ENCODE results near the gene SCFD2. TPM values are rescaled to one million over a fixed set of nuclear protein-coding genes. Genes with fewer than 3 reads are reported as not detected.

SCFD2 gene
- total and polyA plus RNA-seq, 4 donors = 5.2 to 28.7 (median 16.4) TPM

DNA sequence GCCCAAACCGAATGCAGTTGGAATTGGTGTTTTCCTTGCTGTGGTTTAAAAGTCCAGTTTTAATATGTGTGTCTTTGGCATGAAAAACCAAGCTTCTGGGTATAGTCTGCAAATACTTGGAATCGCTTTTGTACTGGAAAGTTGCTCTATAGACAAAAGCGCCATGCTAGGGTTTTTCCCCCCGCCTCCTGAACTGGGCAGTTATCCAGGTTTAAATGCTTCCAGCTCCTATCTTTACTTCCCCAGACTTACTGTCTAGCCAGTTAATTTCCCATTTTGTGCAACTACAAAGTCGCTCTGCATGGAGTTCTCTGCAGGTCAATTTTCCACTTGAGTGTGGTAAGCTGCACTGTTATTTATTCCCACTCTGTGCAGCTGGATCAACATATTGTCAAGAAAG lies 501.1 kb downstream of the SCFD2 start:
- Histone ChIP-seq H3K9ac (ENCODE audit: insufficient read depth in 1 of 2, low read length in 2 of 2) (no peak overlapping the region), H3K9me3 (ENCODE audit: control insufficient read depth in 4 of 4, insufficient read depth in 3 of 4, low read length in 3 of 4) (no peaks in the 10 kb centered on the region), H3K4me3 (no peak overlapping the region), H3K27ac (ENCODE audit: low read depth in 1 of 2, low read length in 1 of 2) (no peak overlapping the region), H3K36me3 (ENCODE audit: control insufficient read depth in 4 of 4, insufficient read depth in 4 of 4, low read length in 4 of 4) (peaks cover 0 to 21% (median 7%) of the 10 kb centered on the region in 4 donors), H3K27me3 (ENCODE audit: control insufficient read depth in 3 of 3, insufficient read depth in 3 of 3, low read length in 2 of 3) (no peaks in the 10 kb centered on the region), H3K4me1 (ENCODE audit: control insufficient read depth in 5 of 5, insufficient read depth in 5 of 5, low read length in 5 of 5) (peaks cover 11 to 71% (median 31%) of the 10 kb centered on the region in 5 donors)
- peak; percentile 84 to 95 (median 94) for DNase-seq
- ATAC-seq (ENCODE audit: insufficient read depth, low FRiP score) = peak; percentile 1
- 55 to 75% methylated on average over 5 of the region's 5 CpGs for WGBS, 2 donors
- TF ChIP-seq, protein P1, sequence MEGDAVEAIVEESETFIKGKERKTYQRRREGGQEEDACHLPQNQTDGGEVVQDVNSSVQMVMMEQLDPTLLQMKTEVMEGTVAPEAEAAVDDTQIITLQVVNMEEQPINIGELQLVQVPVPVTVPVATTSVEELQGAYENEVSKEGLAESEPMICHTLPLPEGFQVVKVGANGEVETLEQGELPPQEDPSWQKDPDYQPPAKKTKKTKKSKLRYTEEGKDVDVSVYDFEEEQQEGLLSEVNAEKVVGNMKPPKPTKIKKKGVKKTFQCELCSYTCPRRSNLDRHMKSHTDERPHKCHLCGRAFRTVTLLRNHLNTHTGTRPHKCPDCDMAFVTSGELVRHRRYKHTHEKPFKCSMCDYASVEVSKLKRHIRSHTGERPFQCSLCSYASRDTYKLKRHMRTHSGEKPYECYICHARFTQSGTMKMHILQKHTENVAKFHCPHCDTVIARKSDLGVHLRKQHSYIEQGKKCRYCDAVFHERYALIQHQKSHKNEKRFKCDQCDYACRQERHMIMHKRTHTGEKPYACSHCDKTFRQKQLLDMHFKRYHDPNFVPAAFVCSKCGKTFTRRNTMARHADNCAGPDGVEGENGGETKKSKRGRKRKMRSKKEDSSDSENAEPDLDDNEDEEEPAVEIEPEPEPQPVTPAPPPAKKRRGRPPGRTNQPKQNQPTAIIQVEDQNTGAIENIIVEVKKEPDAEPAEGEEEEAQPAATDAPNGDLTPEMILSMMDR (IDR thresholded peaks at IDR 0.05; ENCODE audit: control extremely low read depth, extremely low read depth) = no peak

GRCh38 chr4:52863324-52863723 lies 502.5 kb downstream of the SCFD2 start:
- Histone ChIP-seq H3K9ac (ENCODE audit: insufficient read depth in 1 of 2, low read length in 2 of 2) (peak overlapping the region; percentile 25 to 44), H3K27ac (ENCODE audit: low read depth in 1 of 2, low read length in 1 of 2) (no peak overlapping the region), H3K4me1 (ENCODE audit: control insufficient read depth in 5 of 5, insufficient read depth in 5 of 5, low read length in 5 of 5) (peaks cover 6 to 57% (median 28%) of the 10 kb centered on the region in 5 donors), H3K27me3 (ENCODE audit: control insufficient read depth in 3 of 3, insufficient read depth in 3 of 3, low read length in 2 of 3) (no peaks in the 10 kb centered on the region), H3K36me3 (ENCODE audit: control insufficient read depth in 4 of 4, insufficient read depth in 4 of 4, low read length in 4 of 4) (peaks cover 0 to 21% (median 7%) of the 10 kb centered on the region in 4 donors), H3K4me3 (no peak overlapping the region), H3K9me3 (ENCODE audit: control insufficient read depth in 4 of 4, insufficient read depth in 3 of 4, low read length in 3 of 4) (peaks cover 0 to 2% (median under 1%) of the 10 kb centered on the region in 4 donors)
- DNase-seq = peak in 1 of 3 donors; percentile 46
- no peak for ATAC-seq (ENCODE audit: insufficient read depth, low FRiP score)
- 75 to 85% methylated on average over 6 of the region's 6 CpGs for WGBS, 2 donors
- TF ChIP-seq, protein P1 (IDR thresholded peaks at IDR 0.05; ENCODE audit: control extremely low read depth, extremely low read depth) = no peak

- H3K27me3 ChIP-seq (ENCODE audit: control insufficient read depth in 3 of 3, insufficient read depth in 3 of 3, low read length in 2 of 3) = no peaks in the 10 kb centered on the region
- peak overlapping the region; percentile 47 to 56 for H3K27ac ChIP-seq (ENCODE audit: low read depth in 1 of 2, low read length in 1 of 2)
- no peak for ATAC-seq (ENCODE audit: insufficient read depth, low FRiP score)
- H3K4me1 ChIP-seq (ENCODE audit: control insufficient read depth in 5 of 5, insufficient read depth in 5 of 5, low read length in 5 of 5) = peaks cover 6 to 51% (median 23%) of the 10 kb centered on the region in 5 donors
- peaks cover 0 to 3% (median 1%) of the 10 kb centered on the region in 4 donors for H3K9me3 ChIP-seq (ENCODE audit: control insufficient read depth in 4 of 4, insufficient read depth in 3 of 4, low read length in 3 of 4)
- H3K4me3 ChIP-seq = peak overlapping the region; percentile 49
- peaks cover 0 to 21% (median 7%) of the 10 kb centered on the region in 4 donors for H3K36me3 ChIP-seq (ENCODE audit: control insufficient read depth in 4 of 4, insufficient read depth in 4 of 4, low read length in 4 of 4)
- H3K9ac ChIP-seq (ENCODE audit: insufficient read depth in 1 of 2, low read length in 2 of 2) = peak overlapping the region in 1 of 2 donors; percentile 44
- TF ChIP-seq, protein P1 (IDR thresholded peaks at IDR 0.05; ENCODE audit: control extremely low read depth, extremely low read depth) = no peak
- DNase-seq = peak in 2 of 3 donors; percentile 40 to 45
- 18 to 21% methylated on average over 18 to 23 of the region's 23 CpGs for WGBS, 2 donors
Measured at GRCh38 chr4:52862639-52863161, 503.2 kb downstream of the SCFD2 start.

All from lung (tissue), 12 donors.